NOMO-1 treated with dmso at 0.1 percent for 144 hours (cell line): Measurements from ENCODE around the gene LRRC57.

Experiments
- DNase-seq: peaks from one replicate; lab custom pipeline; 2025; ENCODE audit not compliant: unreplicated experiment; lab: John Stamatoyannopoulos, UW

LRRC57 gene

GRCh38 chr15:42493679-42494078 is 54.9 kb downstream of the LRRC57 start:
- DNase-seq: peak; percentile 14

DNA sequence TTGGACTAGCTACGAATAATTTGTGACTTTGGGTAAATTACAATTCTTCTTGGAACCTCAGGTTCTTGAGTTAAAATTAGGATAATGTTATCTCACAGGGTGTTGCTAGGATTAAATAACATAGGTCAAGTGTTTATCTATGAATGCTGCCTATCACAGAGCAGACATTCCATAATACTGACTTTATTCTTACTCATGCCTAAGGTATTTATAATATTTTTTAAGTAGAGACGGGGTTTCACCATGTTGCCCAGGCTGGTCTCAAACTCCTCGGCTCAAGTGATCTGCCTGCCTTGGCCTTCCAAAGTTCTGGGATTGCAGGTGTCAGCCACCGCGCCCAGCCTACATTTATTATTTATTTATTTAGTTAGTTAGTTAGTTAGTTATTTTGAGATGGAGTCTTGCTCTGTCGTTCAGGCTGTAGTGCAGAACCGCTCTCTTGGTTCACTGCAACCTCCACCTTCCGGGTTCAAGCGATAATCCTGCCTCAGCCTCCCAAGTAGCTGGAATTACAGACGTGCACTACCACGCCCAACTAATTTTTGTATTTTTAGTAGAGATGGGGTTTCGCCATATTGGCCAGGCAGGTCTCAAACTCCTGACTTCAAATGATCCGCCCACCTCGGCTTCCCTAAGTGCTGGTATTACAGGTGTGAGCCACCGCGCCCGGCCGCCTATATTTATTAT is 56.9 kb downstream of the LRRC57 start:
- DNase-seq: no peak

- peak; percentile 81 for DNase-seq
Measured at GRCh38 chr15:42490671-42491538, 57.7 kb downstream of the LRRC57 start, which contains the start of gene ZNF106. TSS of gene ZNF106 (minus strand) at chr15:42491141. CDS start at chr15:42472289, 18,852 bp downstream.

- peak; percentile 24 for DNase-seq
Measured at GRCh38 chr15:42490291-42490670, 58.3 kb downstream of the LRRC57 start.
